ENCODE results near the gene CFAP74. TPM values are rescaled to one million over a fixed set of nuclear protein-coding genes. Genes with fewer than 3 reads are reported as not detected.
"Not testable (repeated sequence)": the region's sequence is repeated elsewhere in the genome, so short reads cannot be mapped to it uniquely, and the experiment has no call there.

Gene CFAP74
- total RNA-seq, 1 experiment from 2014 or later, result not detected

DNA sequence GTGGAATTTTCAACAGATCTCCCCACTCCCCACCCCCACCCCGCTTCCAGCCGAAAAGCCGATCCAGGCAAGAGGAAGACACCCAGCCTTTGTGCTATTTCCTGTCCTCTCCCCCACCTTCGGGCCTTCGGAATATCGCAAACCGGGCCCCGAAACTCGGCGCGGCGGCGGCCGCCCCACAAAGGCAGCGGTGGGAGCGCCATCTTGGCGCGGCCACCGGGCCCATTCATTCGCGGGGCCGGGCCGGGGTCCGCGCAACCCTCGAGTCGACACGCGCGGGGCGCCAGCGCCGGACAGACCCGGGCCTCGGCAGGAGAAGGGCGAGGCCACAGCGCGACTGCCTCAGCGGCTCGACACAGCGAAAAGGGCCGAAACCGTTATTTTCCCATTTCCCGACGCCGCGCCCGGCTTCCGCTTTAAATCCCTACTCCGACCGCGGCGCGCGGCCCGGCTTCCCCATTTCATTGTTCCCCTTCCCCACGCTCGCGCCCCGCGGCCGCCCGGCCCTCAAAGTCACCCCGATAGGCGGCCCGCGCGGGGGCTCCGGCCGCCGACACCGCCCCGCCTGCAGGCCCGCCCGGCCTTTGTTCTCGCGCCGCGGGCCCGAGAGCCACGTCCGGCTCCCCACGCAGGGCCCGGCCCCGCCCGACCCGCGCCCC, 113.6 kb downstream of the CFAP74 start:
- intact Hi-C loops (cut with micrococcal nuclease; ENCODE audit: unreplicated experiment), result loop anchor here (2.0 kb wide), 1 partner anchor 31 kb away; no protein-coding TSS in a partner anchor
- CTCF ChIA-PET, result interaction anchor here (0.7 kb wide), 1 partner anchor 8 kb away, joined by 3 read pairs; no protein-coding TSS in a partner anchor

DNA sequence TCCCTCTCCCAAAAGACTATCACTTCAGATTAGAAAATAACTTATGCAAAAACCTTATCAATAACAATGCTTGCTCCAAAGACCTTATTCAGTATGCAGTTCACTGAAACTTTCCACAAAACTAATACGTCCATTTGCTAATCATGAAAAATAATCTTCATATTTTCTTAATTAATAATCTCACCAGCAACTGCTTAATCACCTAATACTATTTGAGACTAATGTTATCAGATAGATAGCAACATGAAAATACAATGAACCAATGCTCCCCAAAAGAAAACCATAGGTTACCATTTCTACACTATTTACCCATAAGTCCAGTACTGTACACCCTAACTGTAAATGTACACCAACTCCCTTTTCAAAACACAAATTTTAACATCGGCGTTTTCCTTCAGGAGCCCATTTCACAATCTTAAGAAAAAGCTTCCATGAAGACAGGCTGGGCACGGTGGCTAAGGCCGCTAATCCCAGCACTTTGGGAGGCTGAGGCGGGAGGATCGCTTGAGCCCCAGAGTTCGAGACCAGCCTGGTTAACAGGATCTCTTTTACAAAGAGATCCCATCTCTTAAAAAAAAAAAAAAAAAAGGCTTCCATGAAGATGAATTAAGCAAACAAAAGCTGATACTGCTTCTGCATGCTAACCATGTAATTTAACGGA, 114.4 kb downstream of the CFAP74 start:
- Histone ChIP-seq H3K4me1 (peaks cover 28% of the 10 kb centered on the region), H3K27me3 (replicated peaks; ENCODE audit: control insufficient read depth, insufficient read depth, low read length) (no peaks in the 10 kb centered on the region), H3K4me3 (ENCODE audit: low read depth, low read length) (peak overlapping the region; percentile 91), H3K36me3 (ENCODE audit: control insufficient read depth, insufficient read depth, low read length) (no peaks in the 10 kb centered on the region), H3K9me3 (no peaks in the 10 kb centered on the region)
- intact Hi-C loops (cut with micrococcal nuclease; ENCODE audit: unreplicated experiment), result no loop called here
- Mint-ChIP-seq H3K4me1 (ENCODE audit: low read depth, unreplicated experiment) (peaks cover 6% of the 10 kb centered on the region), H3K27me3 (ENCODE audit: insufficient read depth, unreplicated experiment) (no peaks in the 10 kb centered on the region), H3K36me3 (ENCODE audit: insufficient read depth, unreplicated experiment) (peaks cover 25% of the 10 kb centered on the region), H3K27ac (ENCODE audit: unreplicated experiment) (no peak overlapping the region), H3K4me3 (ENCODE audit: unreplicated experiment) (peak overlapping the region; percentile 70), H3K9me3 (ENCODE audit: unreplicated experiment) (no peaks in the 10 kb centered on the region)
- CTCF ChIA-PET, result interaction anchor here (0.7 kb wide), 1 partner anchor 9 kb away, joined by 3 read pairs; no protein-coding TSS in a partner anchor
- BruUV-seq (replicated peaks), result TSS peak; percentile 55
- POLR2A ChIA-PET, result no interaction called here
- no peak for DNase-seq
- TF ChIP-seq, protein P1, sequence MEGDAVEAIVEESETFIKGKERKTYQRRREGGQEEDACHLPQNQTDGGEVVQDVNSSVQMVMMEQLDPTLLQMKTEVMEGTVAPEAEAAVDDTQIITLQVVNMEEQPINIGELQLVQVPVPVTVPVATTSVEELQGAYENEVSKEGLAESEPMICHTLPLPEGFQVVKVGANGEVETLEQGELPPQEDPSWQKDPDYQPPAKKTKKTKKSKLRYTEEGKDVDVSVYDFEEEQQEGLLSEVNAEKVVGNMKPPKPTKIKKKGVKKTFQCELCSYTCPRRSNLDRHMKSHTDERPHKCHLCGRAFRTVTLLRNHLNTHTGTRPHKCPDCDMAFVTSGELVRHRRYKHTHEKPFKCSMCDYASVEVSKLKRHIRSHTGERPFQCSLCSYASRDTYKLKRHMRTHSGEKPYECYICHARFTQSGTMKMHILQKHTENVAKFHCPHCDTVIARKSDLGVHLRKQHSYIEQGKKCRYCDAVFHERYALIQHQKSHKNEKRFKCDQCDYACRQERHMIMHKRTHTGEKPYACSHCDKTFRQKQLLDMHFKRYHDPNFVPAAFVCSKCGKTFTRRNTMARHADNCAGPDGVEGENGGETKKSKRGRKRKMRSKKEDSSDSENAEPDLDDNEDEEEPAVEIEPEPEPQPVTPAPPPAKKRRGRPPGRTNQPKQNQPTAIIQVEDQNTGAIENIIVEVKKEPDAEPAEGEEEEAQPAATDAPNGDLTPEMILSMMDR (IDR thresholded peaks at IDR 0.05; ENCODE audit: insufficient read depth in 1 of 2, low read depth in 1 of 2, low read length in 1 of 2, severe bottlenecking in 1 of 2, unreplicated experiment in 1 of 2), result no peak

More for the DNA sequence above, 113.6 kb downstream of the CFAP74 start:
- POLR2A ChIA-PET, result no interaction called here
- no peaks in the 10 kb centered on the region for H3K27me3 ChIP-seq (replicated peaks; ENCODE audit: control insufficient read depth, insufficient read depth, low read length)
- TF ChIP-seq, protein P1 (IDR thresholded peaks at IDR 0.05; ENCODE audit: insufficient read depth in 1 of 2, low read depth in 1 of 2, low read length in 1 of 2, severe bottlenecking in 1 of 2, unreplicated experiment in 1 of 2), result no peak
- peak in 1 of 2 experiments; percentile 36 for DNase-seq
- peaks cover 6% of the 10 kb centered on the region for H3K4me1 Mint-ChIP-seq (ENCODE audit: low read depth, unreplicated experiment)
- H3K9me3 Mint-ChIP-seq (ENCODE audit: unreplicated experiment), result no peaks in the 10 kb centered on the region
- H3K36me3 Mint-ChIP-seq (ENCODE audit: insufficient read depth, unreplicated experiment), result peaks cover 30% of the 10 kb centered on the region
- no peak overlapping the region for H3K27ac Mint-ChIP-seq (ENCODE audit: unreplicated experiment)
- H3K4me3 Mint-ChIP-seq (ENCODE audit: unreplicated experiment), result peak overlapping the region; percentile 70
- H3K36me3 ChIP-seq (ENCODE audit: control insufficient read depth, insufficient read depth, low read length), result no peaks in the 10 kb centered on the region
- H3K4me3 ChIP-seq (ENCODE audit: low read depth, low read length), result peak overlapping the region; percentile 91
- peaks cover 35% of the 10 kb centered on the region for H3K4me1 ChIP-seq
- no peaks in the 10 kb centered on the region for H3K9me3 ChIP-seq
- no TSS peak for BruUV-seq (replicated peaks)
- H3K27me3 Mint-ChIP-seq (ENCODE audit: insufficient read depth, unreplicated experiment), result no peaks in the 10 kb centered on the region

DNA sequence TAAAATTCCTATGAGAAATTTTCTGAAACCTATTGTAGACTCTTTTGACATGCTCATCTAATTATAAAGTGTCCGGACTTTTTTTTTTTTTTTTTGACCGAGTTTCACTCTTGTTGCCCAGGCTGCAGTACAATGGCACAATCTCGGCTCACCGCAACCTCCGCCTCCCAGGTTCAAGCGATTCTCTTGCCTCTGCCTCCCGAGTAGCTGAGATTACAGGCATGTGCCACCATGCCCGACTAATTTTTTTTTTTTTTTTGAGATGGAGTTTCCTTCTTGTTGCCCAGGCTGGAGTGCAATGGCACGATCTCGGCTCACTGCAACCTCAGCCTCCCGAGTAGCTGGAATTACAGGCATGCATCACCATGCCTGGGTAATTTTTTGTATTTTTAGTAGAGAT, 119.7 kb downstream of the CFAP74 start:
- H3K36me3 ChIP-seq (ENCODE audit: control insufficient read depth, insufficient read depth, low read length); H3K27ac Mint-ChIP-seq (ENCODE audit: unreplicated experiment); H3K9me3 Mint-ChIP-seq (ENCODE audit: unreplicated experiment); intact Hi-C loops (cut with micrococcal nuclease; ENCODE audit: unreplicated experiment); H3K27me3 Mint-ChIP-seq (ENCODE audit: insufficient read depth, unreplicated experiment); H3K4me3 ChIP-seq (ENCODE audit: low read depth, low read length); BruUV-seq (replicated peaks); H3K27me3 ChIP-seq (replicated peaks; ENCODE audit: control insufficient read depth, insufficient read depth, low read length); POLR2A ChIA-PET; H3K9me3 ChIP-seq; H3K4me3 Mint-ChIP-seq (ENCODE audit: unreplicated experiment); DNase-seq: not testable (repeated sequence)
- CTCF ChIA-PET, result interaction anchor here (1.2 kb wide), 1 partner anchor 25 kb away, joined by 3 read pairs; no protein-coding TSS in a partner anchor
- H3K4me1 ChIP-seq, result peaks cover 18% of the 10 kb centered on the region
- peaks cover 52% of the 10 kb centered on the region for H3K36me3 Mint-ChIP-seq (ENCODE audit: insufficient read depth, unreplicated experiment)
- H3K4me1 Mint-ChIP-seq (ENCODE audit: low read depth, unreplicated experiment), result peaks cover 28% of the 10 kb centered on the region

All from Caco-2 (cell line).